PC-9 (cell line): ENCODE results near the gene COL23A1.

Experiments used
- EZH2 ChIP-seq: fragments of 200-600 bp; sonication (generic); IDR thresholded peaks from 2 replicates; pipeline ENCODE4 v1.8.0; 2017; ENCODE audit warnings: antibody characterized with exemption, low read depth
- TF ChIP-seq, protein P1 (sequence below): fragments of 200-600 bp; sonication (generic); conservative IDR thresholded peaks from 2 replicates; pipeline ENCODE4 v1.6.1; 2017; ENCODE audit warnings: mixed run types, antibody characterized with exemption, mild to moderate bottlenecking, moderate library complexity

DNA sequence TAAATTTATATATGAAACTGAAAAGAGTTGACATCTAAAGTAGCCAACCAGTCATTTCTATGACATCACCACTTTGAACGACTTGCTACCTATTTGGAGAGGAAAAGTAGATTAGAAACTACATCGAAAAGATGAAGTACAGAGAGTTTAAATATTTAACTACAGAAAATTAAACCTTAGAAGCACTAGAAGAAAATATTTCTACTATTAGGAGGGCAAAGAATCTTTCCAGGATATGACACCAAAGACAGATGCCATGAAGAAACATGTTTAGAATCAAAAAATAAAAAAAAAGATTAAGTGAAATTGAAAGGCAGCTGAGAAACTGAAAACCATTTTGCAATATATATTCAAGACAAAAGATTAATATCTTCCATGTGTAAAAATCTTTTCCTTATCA, 144.7 kb downstream of the COL23A1 start:
- TF ChIP-seq, protein P1, sequence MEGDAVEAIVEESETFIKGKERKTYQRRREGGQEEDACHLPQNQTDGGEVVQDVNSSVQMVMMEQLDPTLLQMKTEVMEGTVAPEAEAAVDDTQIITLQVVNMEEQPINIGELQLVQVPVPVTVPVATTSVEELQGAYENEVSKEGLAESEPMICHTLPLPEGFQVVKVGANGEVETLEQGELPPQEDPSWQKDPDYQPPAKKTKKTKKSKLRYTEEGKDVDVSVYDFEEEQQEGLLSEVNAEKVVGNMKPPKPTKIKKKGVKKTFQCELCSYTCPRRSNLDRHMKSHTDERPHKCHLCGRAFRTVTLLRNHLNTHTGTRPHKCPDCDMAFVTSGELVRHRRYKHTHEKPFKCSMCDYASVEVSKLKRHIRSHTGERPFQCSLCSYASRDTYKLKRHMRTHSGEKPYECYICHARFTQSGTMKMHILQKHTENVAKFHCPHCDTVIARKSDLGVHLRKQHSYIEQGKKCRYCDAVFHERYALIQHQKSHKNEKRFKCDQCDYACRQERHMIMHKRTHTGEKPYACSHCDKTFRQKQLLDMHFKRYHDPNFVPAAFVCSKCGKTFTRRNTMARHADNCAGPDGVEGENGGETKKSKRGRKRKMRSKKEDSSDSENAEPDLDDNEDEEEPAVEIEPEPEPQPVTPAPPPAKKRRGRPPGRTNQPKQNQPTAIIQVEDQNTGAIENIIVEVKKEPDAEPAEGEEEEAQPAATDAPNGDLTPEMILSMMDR, result no peak
- TF ChIP-seq EZH2, result no peak
